BLaER1 (cell line): Measurements from ENCODE around the gene GALK2.
"Not testable (repeated sequence)": the region's sequence is repeated elsewhere in the genome, so short reads cannot be mapped to it uniquely, and the experiment has no call there.

Experiments
- H3K27ac ChIP-seq: shearing (Covaris generic); formaldehyde crosslinking; 2 replicates; pipeline ENCODE4 v1.8.1; 2022
- H3K27me3 ChIP-seq: shearing (Covaris generic); formaldehyde crosslinking; 2 replicates; pipeline ENCODE4 v1.8.1; 2022
- H3K36me3 ChIP-seq: shearing (Covaris generic); formaldehyde crosslinking; 2 replicates; pipeline ENCODE4 v1.8.1; 2022
- H3K4me1 ChIP-seq: shearing (Covaris generic); formaldehyde crosslinking; 2 replicates; pipeline ENCODE4 v1.8.1; 2022
- H3K4me2 ChIP-seq: shearing (Covaris generic); formaldehyde crosslinking; 2 replicates; pipeline ENCODE4 v1.8.1; 2022
- H3K4me3 ChIP-seq: shearing (Covaris generic); formaldehyde crosslinking; 2 replicates; pipeline ENCODE4 v1.8.1; 2022
- H3K9ac ChIP-seq: shearing (Covaris generic); formaldehyde crosslinking; 2 replicates; pipeline ENCODE4 v1.8.1; 2022
- H3K9me3 ChIP-seq: shearing (Covaris generic); formaldehyde crosslinking; 2 replicates; pipeline ENCODE4 v1.8.1; 2022
- H4K20me1 ChIP-seq: shearing (Covaris generic); formaldehyde crosslinking; 2 replicates; pipeline ENCODE4 v1.8.1; 2022
- Cebpa-rat ChIP-seq: shearing (Covaris generic); IDR thresholded peaks from 2 replicates; pipeline ENCODE4 v1.8.1; 2022

Gene GALK2

GRCh38 chr15:49320351-49320750 lies 150.3 kb downstream of the GALK2 start:
- no peak for TF ChIP-seq Cebpa-rat
- H3K27ac ChIP-seq, result no peak overlapping the region
- peaks cover 41% of the 10 kb centered on the region for H3K36me3 ChIP-seq
- H4K20me1 ChIP-seq, result no peaks in the 10 kb centered on the region
- H3K4me3 ChIP-seq, result no peak overlapping the region
- H3K27me3 ChIP-seq, result no peaks in the 10 kb centered on the region
- H3K4me2 ChIP-seq, result no peak overlapping the region
- no peaks in the 10 kb centered on the region for H3K9me3 ChIP-seq
- no peaks in the 10 kb centered on the region for H3K4me1 ChIP-seq
- H3K9ac ChIP-seq, result no peak overlapping the region

- H3K36me3 ChIP-seq, result peaks cover 41% of the 10 kb centered on the region
- H3K9me3 ChIP-seq, result no peaks in the 10 kb centered on the region
- H3K4me2 ChIP-seq, result no peak overlapping the region
- no peak overlapping the region for H3K9ac ChIP-seq
- H3K4me1 ChIP-seq, result no peaks in the 10 kb centered on the region
- no peaks in the 10 kb centered on the region for H4K20me1 ChIP-seq
- H3K27ac ChIP-seq, result no peak overlapping the region
- no peaks in the 10 kb centered on the region for H3K27me3 ChIP-seq
- TF ChIP-seq Cebpa-rat, result no peak
- H3K4me3 ChIP-seq, result no peak overlapping the region
These were observed 153.2 kb downstream of the GALK2 start for GRCh38 chr15:49323207-49323606.

- H3K27me3 ChIP-seq, result no peaks in the 10 kb centered on the region
- no peaks in the 10 kb centered on the region for H3K4me1 ChIP-seq
- H3K36me3 ChIP-seq, result peaks cover 4% of the 10 kb centered on the region; the same call in 1 of the 2 replicates
- no peak overlapping the region for H3K27ac ChIP-seq
- H3K9ac ChIP-seq, result no peak overlapping the region
- no peak for TF ChIP-seq Cebpa-rat
- no peaks in the 10 kb centered on the region for H3K9me3 ChIP-seq
- no peak overlapping the region for H3K4me2 ChIP-seq
- H4K20me1 ChIP-seq, result no peaks in the 10 kb centered on the region
- H3K4me3 ChIP-seq, result no peak overlapping the region
These were observed 157.9 kb downstream of the GALK2 start for GRCh38 chr15:49327927-49328326.

GRCh38 chr15:49328941-49329340 lies 158.9 kb downstream of the GALK2 start:
- Histone ChIP-seq H3K4me2 (no peak overlapping the region), H3K27ac (no peak overlapping the region), H3K4me1 (no peaks in the 10 kb centered on the region), H3K36me3 (no peaks in the 10 kb centered on the region), H4K20me1 (no peaks in the 10 kb centered on the region), H3K9me3 (no peaks in the 10 kb centered on the region), H3K27me3 (no peaks in the 10 kb centered on the region), H3K9ac (no peak overlapping the region), H3K4me3 (no peak overlapping the region)
- no peak for TF ChIP-seq Cebpa-rat

- no peaks in the 10 kb centered on the region for H3K4me1 ChIP-seq
- no peak overlapping the region for H3K9ac ChIP-seq
- H3K4me2 ChIP-seq, result no peak overlapping the region
- TF ChIP-seq Cebpa-rat, result no peak
- no peak overlapping the region for H3K4me3 ChIP-seq
- H4K20me1 ChIP-seq, result no peaks in the 10 kb centered on the region
- no peaks in the 10 kb centered on the region for H3K36me3 ChIP-seq
- no peaks in the 10 kb centered on the region for H3K9me3 ChIP-seq
- no peaks in the 10 kb centered on the region for H3K27me3 ChIP-seq
- H3K27ac ChIP-seq, result no peak overlapping the region
These were observed 160.1 kb downstream of the GALK2 start for GRCh38 chr15:49330166-49330565.

- no peaks in the 10 kb centered on the region for H3K4me1 ChIP-seq
- TF ChIP-seq Cebpa-rat, result no peak
- H3K36me3 ChIP-seq, result no peaks in the 10 kb centered on the region; the same call in 1 of the 2 replicates
- no peaks in the 10 kb centered on the region for H3K9me3 ChIP-seq
- no peaks in the 10 kb centered on the region for H4K20me1 ChIP-seq
- H3K27me3 ChIP-seq, result no peaks in the 10 kb centered on the region
- H3K9ac ChIP-seq, result no peak overlapping the region
- H3K4me3 ChIP-seq, result no peak overlapping the region
- no peak overlapping the region for H3K27ac ChIP-seq
- no peak overlapping the region for H3K4me2 ChIP-seq
These were observed 161.4 kb downstream of the GALK2 start for GRCh38 chr15:49331442-49331841.

GRCh38 chr15:49331951-49332350 lies 161.9 kb downstream of the GALK2 start:
- H3K4me1 ChIP-seq, result no peaks in the 10 kb centered on the region
- H3K9ac ChIP-seq, result no peak overlapping the region
- H3K27me3 ChIP-seq, result no peaks in the 10 kb centered on the region
- H3K4me2 ChIP-seq, result no peak overlapping the region
- no peaks in the 10 kb centered on the region for H4K20me1 ChIP-seq
- no peaks in the 10 kb centered on the region; the same call in 1 of the 2 replicates for H3K36me3 ChIP-seq
- no peak overlapping the region for H3K4me3 ChIP-seq
- H3K27ac ChIP-seq, result no peak overlapping the region
- no peaks in the 10 kb centered on the region for H3K9me3 ChIP-seq
- TF ChIP-seq Cebpa-rat, result no peak

- Histone ChIP-seq H3K27ac (no peak overlapping the region), H3K4me3 (no peak overlapping the region), H4K20me1 (no peaks in the 10 kb centered on the region), H3K9me3 (peaks cover 15% of the 10 kb centered on the region), H3K9ac (no peak overlapping the region), H3K27me3 (no peaks in the 10 kb centered on the region), H3K4me1 (no peaks in the 10 kb centered on the region), H3K36me3 (peaks cover 7% of the 10 kb centered on the region; the same call in 1 of the 2 replicates), H3K4me2 (no peak overlapping the region)
- TF ChIP-seq Cebpa-rat, result no peak
These were observed 169.6 kb downstream of the GALK2 start for GRCh38 chr15:49339656-49340055.

GRCh38 chr15:49343546-49343945 lies 173.5 kb downstream of the GALK2 start:
- no peak for TF ChIP-seq Cebpa-rat
- H3K9me3 ChIP-seq, result peaks cover 15% of the 10 kb centered on the region
- H3K4me1 ChIP-seq, result no peaks in the 10 kb centered on the region
- no peak overlapping the region for H3K9ac ChIP-seq
- no peaks in the 10 kb centered on the region for H4K20me1 ChIP-seq
- no peak overlapping the region for H3K4me2 ChIP-seq
- H3K27me3 ChIP-seq, result no peaks in the 10 kb centered on the region
- H3K36me3 ChIP-seq, result peaks cover 7% of the 10 kb centered on the region; the same call in 1 of the 2 replicates
- H3K4me3 ChIP-seq, result no peak overlapping the region
- H3K27ac ChIP-seq, result no peak overlapping the region

GRCh38 chr15:49354439-49354838 lies 184.4 kb downstream of the GALK2 start:
- H4K20me1 ChIP-seq, H3K9ac ChIP-seq, H3K27me3 ChIP-seq: not testable (repeated sequence)

GRCh38 chr15:49361370-49361769 lies 191.3 kb downstream of the GALK2 start:
- Histone ChIP-seq H3K27me3 (no peaks in the 10 kb centered on the region), H4K20me1 (no peaks in the 10 kb centered on the region), H3K36me3 (no peaks in the 10 kb centered on the region), H3K4me2 (no peak overlapping the region), H3K4me1 (no peaks in the 10 kb centered on the region), H3K9ac (no peak overlapping the region), H3K27ac (no peak overlapping the region), H3K9me3 (no peaks in the 10 kb centered on the region), H3K4me3 (no peak overlapping the region)
- no peak for TF ChIP-seq Cebpa-rat

More at GRCh38 chr15:49354439-49354838, 184.4 kb downstream of the GALK2 start:
- not testable (repeated sequence) for H3K9me3 ChIP-seq, H3K27ac ChIP-seq, H3K4me3 ChIP-seq, H3K4me2 ChIP-seq, H3K36me3 ChIP-seq, H3K4me1 ChIP-seq
